Osteocyte (in vitro differentiated cells): ENCODE measurements around the gene VGLL4. TPM values are rescaled to one million over a fixed set of nuclear protein-coding genes. Genes with fewer than 3 reads are reported as not detected.

Experiments
- DNase-seq: peaks from one replicate; pipeline ENCODE4 v3.0.0; 2021; ENCODE audit warnings: mixed read lengths; ENCODE audit not compliant: unreplicated experiment; ENCODE audit errors: extremely low spot score
- H3K27ac Mint-ChIP-seq: one replicate; pipeline ENCODE4 v1.8.0; 2021; ENCODE audit warnings: mild to moderate bottlenecking, mixed read lengths; ENCODE audit not compliant: unreplicated experiment
- H3K27me3 Mint-ChIP-seq: one replicate; pipeline ENCODE4 v1.8.0; 2021; ENCODE audit warnings: mixed read lengths; ENCODE audit not compliant: unreplicated experiment
- H3K36me3 Mint-ChIP-seq: one replicate; pipeline ENCODE4 v1.8.0; 2021; ENCODE audit warnings: mixed read lengths; ENCODE audit not compliant: unreplicated experiment
- H3K4me1 Mint-ChIP-seq: one replicate; pipeline ENCODE4 v1.8.0; 2021; ENCODE audit warnings: mixed read lengths; ENCODE audit not compliant: unreplicated experiment
- H3K4me3 Mint-ChIP-seq: one replicate; pipeline ENCODE4 v1.8.0; 2021; ENCODE audit warnings: mild to moderate bottlenecking, moderate library complexity, mixed read lengths; ENCODE audit not compliant: unreplicated experiment
- H3K9me3 Mint-ChIP-seq: one replicate; pipeline ENCODE4 v1.8.0; 2021; ENCODE audit warnings: mixed read lengths; ENCODE audit not compliant: unreplicated experiment
- total RNA-seq: library from RNA; stranded (reverse); gene quantifications from 2 replicates; pipeline ENCODE4 v1.2.1, GENCODE V29; 2021
- TF ChIP-seq, protein P1 (sequence below): fragments of 200-600 bp; sonication (generic); IDR thresholded peaks from 2 replicates; pipeline ENCODE4 v1.5.0; 2021; ENCODE audit warnings: antibody characterized with exemption, mild to moderate bottlenecking, moderate library complexity

Gene VGLL4
- total RNA-seq, 1 donor from 2014 or later = 139 TPM

DNA sequence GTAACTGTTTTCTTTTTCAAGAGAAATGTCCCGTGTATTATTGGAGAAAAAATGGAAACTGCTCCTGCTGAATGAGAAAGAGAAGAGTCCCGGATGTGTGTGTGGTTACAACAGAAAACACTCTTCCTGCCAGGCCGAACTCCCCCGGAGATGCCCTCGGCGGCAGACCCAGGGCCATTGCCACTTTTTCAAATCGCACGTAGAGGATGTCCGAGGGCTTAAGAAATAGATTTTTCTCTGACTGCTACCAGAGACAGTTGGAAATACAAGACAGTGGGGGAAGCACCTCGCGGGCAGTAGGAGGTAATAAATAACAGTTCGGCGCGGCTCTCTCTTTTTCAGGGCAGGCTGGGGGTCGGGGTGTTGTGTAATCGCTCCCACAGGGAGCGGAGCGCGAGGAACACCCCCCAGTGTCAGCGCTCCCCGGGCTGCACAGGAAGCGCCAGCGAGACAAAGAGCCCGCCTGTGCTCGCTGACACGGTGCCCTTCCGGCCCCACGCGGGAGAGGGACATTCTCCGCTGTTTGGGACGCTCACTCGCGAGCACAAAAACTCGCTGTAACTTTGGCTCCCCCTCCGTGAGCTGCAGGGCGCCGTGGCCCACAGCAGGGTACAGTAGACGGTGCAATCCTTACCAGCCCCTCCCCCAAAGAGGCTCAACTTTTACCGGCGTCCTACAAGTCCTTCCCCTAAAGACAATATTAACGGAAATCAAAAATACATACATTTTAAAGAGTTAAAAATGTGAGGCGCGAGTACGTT lies 1.1 kb downstream of the VGLL4 start:
- peaks cover 47% of the 10 kb centered on the region for H3K4me1 Mint-ChIP-seq
- no peaks in the 10 kb centered on the region for H3K27me3 Mint-ChIP-seq
- no peaks in the 10 kb centered on the region for H3K9me3 Mint-ChIP-seq
- DNase-seq = no peak
- peak overlapping the region; percentile 98 for H3K4me3 Mint-ChIP-seq
- peak overlapping the region; percentile 100 for H3K27ac Mint-ChIP-seq
- TF ChIP-seq, protein P1, sequence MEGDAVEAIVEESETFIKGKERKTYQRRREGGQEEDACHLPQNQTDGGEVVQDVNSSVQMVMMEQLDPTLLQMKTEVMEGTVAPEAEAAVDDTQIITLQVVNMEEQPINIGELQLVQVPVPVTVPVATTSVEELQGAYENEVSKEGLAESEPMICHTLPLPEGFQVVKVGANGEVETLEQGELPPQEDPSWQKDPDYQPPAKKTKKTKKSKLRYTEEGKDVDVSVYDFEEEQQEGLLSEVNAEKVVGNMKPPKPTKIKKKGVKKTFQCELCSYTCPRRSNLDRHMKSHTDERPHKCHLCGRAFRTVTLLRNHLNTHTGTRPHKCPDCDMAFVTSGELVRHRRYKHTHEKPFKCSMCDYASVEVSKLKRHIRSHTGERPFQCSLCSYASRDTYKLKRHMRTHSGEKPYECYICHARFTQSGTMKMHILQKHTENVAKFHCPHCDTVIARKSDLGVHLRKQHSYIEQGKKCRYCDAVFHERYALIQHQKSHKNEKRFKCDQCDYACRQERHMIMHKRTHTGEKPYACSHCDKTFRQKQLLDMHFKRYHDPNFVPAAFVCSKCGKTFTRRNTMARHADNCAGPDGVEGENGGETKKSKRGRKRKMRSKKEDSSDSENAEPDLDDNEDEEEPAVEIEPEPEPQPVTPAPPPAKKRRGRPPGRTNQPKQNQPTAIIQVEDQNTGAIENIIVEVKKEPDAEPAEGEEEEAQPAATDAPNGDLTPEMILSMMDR = no peak
- H3K36me3 Mint-ChIP-seq = peaks cover 23% of the 10 kb centered on the region

DNA sequence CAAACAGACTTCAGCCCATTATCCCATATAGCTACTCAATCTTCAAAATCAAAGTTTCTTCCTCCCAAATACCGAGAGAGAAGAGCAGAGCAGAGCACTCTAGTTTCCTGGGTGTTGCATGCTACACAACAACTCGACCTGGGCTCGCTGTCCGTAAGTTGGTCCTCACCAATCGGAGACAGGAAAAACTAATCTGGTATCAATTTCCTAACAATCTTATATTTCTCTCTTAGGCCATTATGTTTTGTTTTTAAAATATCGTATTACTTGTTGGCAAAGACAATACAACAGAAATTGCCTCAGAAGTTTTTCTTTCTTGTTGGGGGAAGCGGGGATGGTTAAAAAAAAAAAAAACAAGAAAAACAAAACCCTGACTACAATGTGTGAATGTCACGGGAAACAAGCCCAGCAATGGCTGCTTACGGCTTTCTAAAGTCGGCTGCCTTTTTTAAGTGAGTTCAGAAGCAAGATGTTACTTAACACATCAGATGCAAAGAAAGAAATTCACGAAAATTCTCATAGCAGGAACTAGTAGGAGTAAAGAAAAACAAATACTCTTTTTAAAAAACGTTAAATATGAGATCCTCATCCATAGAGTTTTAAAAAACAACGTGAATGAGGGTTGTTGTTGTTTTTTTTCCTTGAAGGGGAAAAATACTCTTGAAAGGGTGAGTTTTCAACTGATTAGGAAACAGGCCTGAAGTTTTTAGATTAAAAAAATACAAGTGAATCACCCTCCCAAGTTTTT lies 1.9 kb downstream of the VGLL4 start:
- H3K27me3 Mint-ChIP-seq = no peaks in the 10 kb centered on the region
- peaks cover 53% of the 10 kb centered on the region for H3K4me1 Mint-ChIP-seq
- H3K9me3 Mint-ChIP-seq = no peaks in the 10 kb centered on the region
- TF ChIP-seq, protein P1 = no peak
- H3K36me3 Mint-ChIP-seq = peaks cover 23% of the 10 kb centered on the region
- DNase-seq = no peak
- peak overlapping the region; percentile 98 for H3K4me3 Mint-ChIP-seq
- H3K27ac Mint-ChIP-seq = peak overlapping the region; percentile 100

DNA sequence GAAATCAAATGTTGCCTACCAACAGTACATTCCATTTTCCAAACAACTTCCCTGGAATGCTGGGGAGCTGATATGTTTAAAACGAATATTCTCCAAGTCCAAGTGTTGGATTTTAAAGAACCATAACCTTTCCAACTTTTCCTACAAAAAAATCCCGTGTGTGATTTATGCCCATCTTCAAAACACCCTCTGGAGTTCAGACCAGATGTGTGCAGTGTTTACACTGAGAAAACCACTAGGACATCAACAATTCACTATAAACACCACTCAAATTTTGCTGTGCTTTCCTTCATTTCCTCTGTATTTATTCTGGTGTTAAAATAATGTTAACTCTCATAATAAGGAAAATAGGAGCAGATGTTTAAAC lies 2.4 kb downstream of the VGLL4 start:
- TF ChIP-seq, protein P1 = peak; percentile 14
- Mint-ChIP-seq H3K4me3 (peak overlapping the region; percentile 98), H3K27me3 (no peaks in the 10 kb centered on the region), H3K27ac (peak overlapping the region; percentile 100), H3K36me3 (peaks cover 25% of the 10 kb centered on the region), H3K9me3 (no peaks in the 10 kb centered on the region), H3K4me1 (peaks cover 58% of the 10 kb centered on the region)
- DNase-seq = no peak

DNA sequence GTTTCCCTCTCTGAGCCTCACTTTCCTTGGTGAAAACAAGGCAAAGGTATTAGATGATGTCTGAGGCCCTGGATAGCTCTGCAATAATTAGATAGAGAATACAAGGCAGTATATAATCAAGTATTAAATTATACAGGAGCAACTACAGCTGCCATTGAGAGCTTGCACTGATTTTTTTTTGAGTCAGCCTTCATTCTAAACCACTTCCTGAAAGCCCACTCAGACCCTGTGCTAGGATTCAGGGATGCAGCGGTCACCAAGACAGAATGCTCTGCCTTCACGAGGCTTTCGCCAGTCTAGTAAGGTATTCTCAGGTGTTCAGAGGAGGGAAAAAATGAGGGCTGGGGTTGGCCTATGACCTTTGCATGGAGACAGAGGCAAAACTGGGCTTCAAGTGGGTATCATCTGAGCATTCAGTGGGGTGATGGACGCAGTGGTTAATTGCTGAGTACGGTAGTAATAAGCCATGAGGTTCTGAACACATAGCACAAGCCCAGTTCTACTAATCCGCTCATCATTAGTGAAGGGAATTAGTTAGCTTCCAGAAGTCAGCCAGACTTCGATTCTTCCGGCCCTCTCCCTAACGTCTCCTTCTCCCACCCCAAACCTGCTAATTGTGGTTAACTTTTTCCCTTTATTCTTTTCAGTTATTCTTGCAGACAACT lies 3.6 kb downstream of the VGLL4 start:
- peaks cover 25% of the 10 kb centered on the region for H3K36me3 Mint-ChIP-seq
- no peak for DNase-seq
- H3K27ac Mint-ChIP-seq = peak overlapping the region; percentile 100
- no peaks in the 10 kb centered on the region for H3K27me3 Mint-ChIP-seq
- TF ChIP-seq, protein P1 = no peak
- peaks cover 68% of the 10 kb centered on the region for H3K4me1 Mint-ChIP-seq
- H3K9me3 Mint-ChIP-seq = no peaks in the 10 kb centered on the region
- peak overlapping the region; percentile 98 for H3K4me3 Mint-ChIP-seq
